Uterus (tissue), 2 donors: Measurements from ENCODE around the gene AFAP1L1.

ENCODE experiments used
- POLR2A ChIP-seq, 2 donors: fragments of 450-650 bp; IDR thresholded peaks; one replicate each; pipeline ENCODE4 v1.6.1; 2016; ENCODE audit warnings: antibody characterized with exemption in 2 of 2, mild to moderate bottlenecking in 1 of 2, moderate library complexity in 1 of 2
- TF ChIP-seq, protein P1 (sequence below), 4 experiments: fragments of 200-600 bp in 2 of 4; fragments of 450-650 bp in 2 of 4; sonication (generic) in 2 of 4; IDR thresholded peaks; one replicate each; pipeline ENCODE4 v1.5.1; 2016 to 2019; ENCODE audit warnings: antibody characterized with exemption in 4 of 4, mild to moderate bottlenecking in 2 of 4, moderate library complexity in 1 of 4

DNA sequence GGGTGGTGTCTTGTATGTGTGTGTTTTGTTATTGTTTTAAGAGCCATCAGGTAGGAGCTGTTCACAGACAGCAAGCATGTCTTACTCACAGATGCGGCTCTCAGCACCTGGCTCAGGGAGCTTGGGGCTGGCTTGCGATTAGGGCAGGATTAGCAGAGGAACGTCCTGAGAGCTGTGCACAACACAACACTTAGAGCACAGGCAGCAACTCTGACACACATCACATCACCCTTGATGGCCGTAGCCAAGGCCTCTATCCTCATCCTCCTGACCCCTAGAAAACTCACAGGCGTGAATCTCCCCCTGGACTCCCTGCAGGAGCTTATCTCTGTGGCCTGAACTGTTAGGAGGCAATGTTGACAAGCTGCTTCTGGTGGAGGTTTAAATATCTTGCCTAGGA lies 114.5 kb downstream of the AFAP1L1 start:
- TF ChIP-seq, protein P1, sequence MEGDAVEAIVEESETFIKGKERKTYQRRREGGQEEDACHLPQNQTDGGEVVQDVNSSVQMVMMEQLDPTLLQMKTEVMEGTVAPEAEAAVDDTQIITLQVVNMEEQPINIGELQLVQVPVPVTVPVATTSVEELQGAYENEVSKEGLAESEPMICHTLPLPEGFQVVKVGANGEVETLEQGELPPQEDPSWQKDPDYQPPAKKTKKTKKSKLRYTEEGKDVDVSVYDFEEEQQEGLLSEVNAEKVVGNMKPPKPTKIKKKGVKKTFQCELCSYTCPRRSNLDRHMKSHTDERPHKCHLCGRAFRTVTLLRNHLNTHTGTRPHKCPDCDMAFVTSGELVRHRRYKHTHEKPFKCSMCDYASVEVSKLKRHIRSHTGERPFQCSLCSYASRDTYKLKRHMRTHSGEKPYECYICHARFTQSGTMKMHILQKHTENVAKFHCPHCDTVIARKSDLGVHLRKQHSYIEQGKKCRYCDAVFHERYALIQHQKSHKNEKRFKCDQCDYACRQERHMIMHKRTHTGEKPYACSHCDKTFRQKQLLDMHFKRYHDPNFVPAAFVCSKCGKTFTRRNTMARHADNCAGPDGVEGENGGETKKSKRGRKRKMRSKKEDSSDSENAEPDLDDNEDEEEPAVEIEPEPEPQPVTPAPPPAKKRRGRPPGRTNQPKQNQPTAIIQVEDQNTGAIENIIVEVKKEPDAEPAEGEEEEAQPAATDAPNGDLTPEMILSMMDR (IDR thresholded peaks at IDR 0.05), result no peak
- TF ChIP-seq POLR2A (IDR thresholded peaks at IDR 0.05), result no peak
